T-helper 1 cell treated with Interleukin-12 subunit alpha and Interleukin-12 subunit beta and Interleukin-4 antibody, amounts not matched to agents 30 ng/mL and 1 ng/mL, for 36 hours (primary cell): ENCODE measurements around the gene GSG1L2. TPM values are rescaled to one million over a fixed set of nuclear protein-coding genes. Genes with fewer than 3 reads are reported as not detected.

Source experiments
- total RNA-seq: library from RNA; stranded (reverse); gene quantifications from 2 replicates; pipeline ENCODE4 v1.2.3, GENCODE V29; 2022

The GSG1L2 gene
- total RNA-seq, 1 donor from 2014 or later: not detected

Other genes with a start within 250 kb of the GSG1L2 start
- 68.2 and 76.4 TPM in 2 replicates for gene STX8, start 246.3 kb downstream of the GSG1L2 start, total RNA-seq
- gene CFAP52, start 245.4 kb downstream of the GSG1L2 start, total RNA-seq: not detected in 2 replicates
- 0.12 and 0.17 TPM in 2 replicates for gene USP43, start 176.6 kb downstream of the GSG1L2 start, total RNA-seq
- not detected in 2 replicates for gene DHRS7C, start 30.5 kb downstream of the GSG1L2 start, total RNA-seq
- gene GLP2R, start 3.8 kb upstream of the GSG1L2 start, total RNA-seq: not detected in 2 replicates
- gene RCVRN, start 83.2 kb upstream of the GSG1L2 start, total RNA-seq: not detected in 2 replicates